Central memory CD4-positive, alpha-beta T cell (primary cell): ENCODE data around the gene ZNF462.

ENCODE experiments used
- DNase-seq: peaks from one replicate; pipeline ENCODE4 v3.0.0; 2022

The ZNF462 gene

GRCh38 chr9:107016383-107016782, 153.4 kb downstream of the ZNF462 start:
- DNase-seq = no peak

GRCh38 chr9:107018861-107019545, 156.0 kb downstream of the ZNF462 start:
- DNase-seq = no peak

- no peak for DNase-seq
Observed at GRCh38 chr9:107020040-107020530, 157.1 kb downstream of the ZNF462 start.

- no peak for DNase-seq
Observed at GRCh38 chr9:107024193-107024592, 161.2 kb downstream of the ZNF462 start.

GRCh38 chr9:107025260-107026035, 162.5 kb downstream of the ZNF462 start:
- no peak for DNase-seq

GRCh38 chr9:107029146-107029545, 166.2 kb downstream of the ZNF462 start:
- DNase-seq = no peak

- DNase-seq = no peak
Observed at GRCh38 chr9:107033966-107034365, 171.0 kb downstream of the ZNF462 start.

- DNase-seq = no peak
Observed at GRCh38 chr9:107034831-107035230, 171.9 kb downstream of the ZNF462 start.

GRCh38 chr9:107036367-107036766, 173.4 kb downstream of the ZNF462 start:
- no peak for DNase-seq

- DNase-seq = no peak
Observed at GRCh38 chr9:107039542-107039941, 176.6 kb downstream of the ZNF462 start.

GRCh38 chr9:107042606-107043005, 179.6 kb downstream of the ZNF462 start:
- DNase-seq = no peak

GRCh38 chr9:107043886-107044285, 180.9 kb downstream of the ZNF462 start:
- DNase-seq = no peak

- DNase-seq = no peak
Observed at GRCh38 chr9:107044872-107045271, 181.9 kb downstream of the ZNF462 start.

GRCh38 chr9:107046692-107047091, 183.7 kb downstream of the ZNF462 start:
- DNase-seq = no peak

GRCh38 chr9:107049046-107049802, 186.3 kb downstream of the ZNF462 start:
- no peak for DNase-seq

- no peak for DNase-seq
Observed at GRCh38 chr9:107049803-107050184, 186.8 kb downstream of the ZNF462 start.

- no peak for DNase-seq
Observed at GRCh38 chr9:107051392-107051791, 188.4 kb downstream of the ZNF462 start.

- DNase-seq = no peak
Observed at GRCh38 chr9:107054146-107054545, 191.2 kb downstream of the ZNF462 start.

- DNase-seq = no peak
Observed at GRCh38 chr9:107059220-107059619, 196.3 kb downstream of the ZNF462 start.

GRCh38 chr9:107060062-107060461, 197.1 kb downstream of the ZNF462 start:
- no peak for DNase-seq
